ENCODE measurements around the gene CFAP69. TPM values are rescaled to one million over a fixed set of nuclear protein-coding genes. Genes with fewer than 3 reads are reported as not detected.
"Not testable (repeated sequence)": the region's sequence is repeated elsewhere in the genome, so short reads cannot be mapped to it uniquely, and the experiment has no call there.

CFAP69 gene
- total RNA-seq, 6 experiments from 2014 or later = 1.7 to 8.2 (median 3.8) TPM

- Histone ChIP-seq H3K4me1 (peaks cover 0 to 14% (median 4%) of the 10 kb centered on the region in 4 donors), H3K36me3 (no peaks in the 10 kb centered on the region), H3K27me3 (no peaks in the 10 kb centered on the region), H3K9me3 (no peaks in the 10 kb centered on the region), H3K27ac (peak overlapping the region in 1 of 3 donors; percentile 95), H3K4me3 (peak overlapping the region in 2 of 3 donors; percentile 66 to 74)
- intact Hi-C loops (cut with DNase I) = no loop called here
- TF ChIP-seq POLR2A (IDR thresholded peaks at IDR 0.05) (no peak), CTCF (IDR thresholded peaks at IDR 0.05) (no peak)
- DNase-seq (no peak), ATAC-seq (no peak)
- 35% methylated on average over 3 of the region's 4 CpGs for WGBS (ENCODE audit: insufficient coverage, low coverage, low lambda C conversion rate, missing lambda C conversion rate)
Observed at GRCh38 chr7:90347759-90348158, 102.8 kb downstream of the CFAP69 start.

- Histone ChIP-seq H3K9me3 (no peaks in the 10 kb centered on the region), H3K27ac (no peak overlapping the region), H3K4me3 (no peak overlapping the region), H3K27me3 (no peaks in the 10 kb centered on the region), H3K4me1 (peaks cover 0 to 14% (median 4%) of the 10 kb centered on the region in 4 donors), H3K36me3 (no peaks in the 10 kb centered on the region)
- intact Hi-C loops (cut with DNase I) = no loop called here
- DNase-seq (no peak), ATAC-seq (no peak)
- TF ChIP-seq CTCF (IDR thresholded peaks at IDR 0.05) (no peak), POLR2A (IDR thresholded peaks at IDR 0.05) (no peak)
- WGBS (ENCODE audit: insufficient coverage, low coverage, low lambda C conversion rate, missing lambda C conversion rate) = 95% methylated on average over 2 of the region's 4 CpGs
Observed at GRCh38 chr7:90349305-90349704, 104.3 kb downstream of the CFAP69 start.

GRCh38 chr7:90350032-90350431 is 105.1 kb downstream of the CFAP69 start:
- ATAC-seq; intact Hi-C loops (cut with DNase I); DNase-seq; H3K27me3 ChIP-seq; H3K36me3 ChIP-seq; H3K27ac ChIP-seq; H3K4me3 ChIP-seq; H3K9me3 ChIP-seq: not testable (repeated sequence)
- WGBS (ENCODE audit: insufficient coverage, low coverage, low lambda C conversion rate, missing lambda C conversion rate) = 75% methylated on average over 3 of the region's 3 CpGs
- peaks cover 0 to 13% (median 4%) of the 10 kb centered on the region in 4 donors for H3K4me1 ChIP-seq

- ATAC-seq = no peak
- no peak for TF ChIP-seq POLR2A (IDR thresholded peaks at IDR 0.05)
- TF ChIP-seq CTCF (IDR thresholded peaks at IDR 0.05) = no peak
- DNase-seq = no peak
- H3K27ac ChIP-seq = no peak overlapping the region
- H3K4me3 ChIP-seq = no peak overlapping the region
- peaks cover 0 to 9% (median 4%) of the 10 kb centered on the region in 4 donors for H3K4me1 ChIP-seq
- H3K27me3 ChIP-seq = no peaks in the 10 kb centered on the region
- peaks cover 0 to 22% (median 1%) of the 10 kb centered on the region in 4 donors for H3K36me3 ChIP-seq
- H3K9me3 ChIP-seq = no peaks in the 10 kb centered on the region
- intact Hi-C loops (cut with DNase I) = no loop called here
Observed at GRCh38 chr7:90351987-90352386, 107.0 kb downstream of the CFAP69 start.

Small RNAs within 50 kb of the gene (small RNA-seq; reads per million reads assigned to genes)
- 0 reads per million in 2 experiments for gene RF00019

Other genes with a start within 250 kb of the CFAP69 start
- gene STEAP1, start 90.7 kb upstream of the CFAP69 start, total RNA-seq = 10 to 100 TPM in 5 of 6 experiments, 1 to 10 TPM in 1; 5.0 to 60.4 (median 37.1) TPM
- gene STEAP2, start 33.4 kb upstream of the CFAP69 start, total RNA-seq = 1 to 10 TPM; 1.5 to 9.8 (median 5.3) TPM
- gene FAM237B, start 76.1 kb downstream of the CFAP69 start, total RNA-seq = not detected
- gene GTPBP10, start 101.5 kb downstream of the CFAP69 start, total RNA-seq = 10 to 100 TPM; 16.1 to 21.8 (median 18.7) TPM
- gene CLDN12, start 158.3 kb downstream of the CFAP69 start, total RNA-seq = 10 to 100 TPM; 33.5 to 62.9 (median 45.9) TPM
- not detected for gene PTTG1IP2, start 224.5 kb downstream of the CFAP69 start, total RNA-seq